ENCODE measurements around the gene STPG4. TPM values are rescaled to one million over a fixed set of nuclear protein-coding genes. Genes with fewer than 3 reads are reported as not detected.
"Not testable (repeated sequence)": the region's sequence is repeated elsewhere in the genome, so short reads cannot be mapped to it uniquely, and the experiment has no call there.

The STPG4 gene
- not detected for total RNA-seq
- long read RNA-seq, partial matches to known transcripts = 0 of 3 reads
- long read RNA-seq, other reads (novel, unspliced or antisense) = 3 of 3 reads

GRCh38 chr2:47155091-47155876, at the start of gene STPG4:
Gene STPG4, minus strand, starts transcription at chr2:47155308. Its CDS starts 57 bp downstream, at chr2:47155251.
- no peak for DNase-seq (ENCODE audit: low spot score)

GRCh38 chr2:47204691-47205090, 49.6 kb upstream of the STPG4 start:
- DNase-seq (ENCODE audit: low spot score) = no peak
- intact Hi-C loops (cut with DNase I) = no loop called here

More at GRCh38 chr2:47155091-47155876, at the start of gene STPG4:
- intact Hi-C loops (cut with DNase I) = no loop called here

- DNase-seq (ENCODE audit: low spot score) = no peak
- intact Hi-C loops (cut with DNase I) = no loop called here
These were observed 48.9 kb upstream of the STPG4 start for GRCh38 chr2:47203995-47204394.

GRCh38 chr2:47201224-47201623, 46.1 kb upstream of the STPG4 start:
- DNase-seq (ENCODE audit: low spot score) = no peak
- intact Hi-C loops (cut with DNase I) = no loop called here

DNA sequence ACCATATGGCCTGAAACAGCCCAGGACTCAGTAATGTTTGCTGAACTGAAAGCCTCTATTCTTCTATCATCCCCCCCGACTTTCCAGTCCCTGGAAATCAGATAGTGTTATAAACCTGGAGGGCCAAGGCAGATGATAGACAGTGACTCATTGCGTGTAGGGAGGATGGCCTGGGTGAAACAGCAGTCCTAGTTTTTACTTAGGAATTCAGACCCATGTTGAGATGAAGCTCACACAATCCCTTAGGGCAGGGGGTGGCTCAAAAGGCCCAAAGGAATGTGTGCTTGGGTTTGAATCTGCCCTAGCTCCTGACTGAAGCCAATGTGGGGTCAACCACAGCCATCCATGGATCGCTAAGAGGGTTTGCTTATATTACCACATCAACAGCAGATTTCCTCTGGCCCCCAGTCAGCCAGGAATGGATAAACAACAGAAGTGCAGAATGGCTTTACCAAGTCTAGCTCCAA, 43.9 kb upstream of the STPG4 start:
- no peak for DNase-seq (ENCODE audit: low spot score)
- intact Hi-C loops (cut with DNase I) = no loop called here

GRCh38 chr2:47196499-47196898, 41.4 kb upstream of the STPG4 start:
- intact Hi-C loops (cut with DNase I) = no loop called here
- no peak for DNase-seq (ENCODE audit: low spot score)

- no peak for DNase-seq (ENCODE audit: low spot score)
- intact Hi-C loops (cut with DNase I) = no loop called here
These were observed 40.9 kb upstream of the STPG4 start for GRCh38 chr2:47196046-47196445.

GRCh38 chr2:47195148-47195547, 40.0 kb upstream of the STPG4 start:
- intact Hi-C loops (cut with DNase I) = no loop called here
- no peak for DNase-seq (ENCODE audit: low spot score)

- intact Hi-C loops (cut with DNase I) = no loop called here
- DNase-seq (ENCODE audit: low spot score) = no peak
These were observed 39.3 kb upstream of the STPG4 start for GRCh38 chr2:47194410-47194809.

DNA sequence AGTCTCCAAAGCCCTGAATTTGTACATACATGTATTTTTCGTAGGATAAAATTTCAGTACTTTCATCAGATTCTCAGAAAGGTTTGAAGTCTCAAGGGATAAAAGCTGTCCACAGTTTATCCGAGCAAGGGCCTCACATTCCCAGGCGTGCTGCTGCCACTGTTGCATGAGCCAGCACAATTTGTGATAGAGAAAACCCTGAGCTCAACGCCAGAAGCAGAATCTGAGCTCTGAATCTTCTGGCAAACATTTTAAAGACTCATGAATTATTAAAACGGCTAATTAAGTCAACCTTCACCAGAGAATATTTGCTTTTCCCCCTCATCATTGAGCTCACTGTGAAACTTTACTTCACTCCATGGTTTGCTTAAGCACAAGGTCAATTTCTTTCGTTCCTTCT, 38.5 kb upstream of the STPG4 start:
- intact Hi-C loops (cut with DNase I) = no loop called here
- no peak for DNase-seq (ENCODE audit: low spot score)

GRCh38 chr2:47190188-47190881, 35.2 kb upstream of the STPG4 start:
- DNase-seq (ENCODE audit: low spot score) = no peak
- intact Hi-C loops (cut with DNase I) = no loop called here

GRCh38 chr2:47189635-47190034, 34.5 kb upstream of the STPG4 start:
- intact Hi-C loops (cut with DNase I) = no loop called here
- no peak for DNase-seq (ENCODE audit: low spot score)

DNA sequence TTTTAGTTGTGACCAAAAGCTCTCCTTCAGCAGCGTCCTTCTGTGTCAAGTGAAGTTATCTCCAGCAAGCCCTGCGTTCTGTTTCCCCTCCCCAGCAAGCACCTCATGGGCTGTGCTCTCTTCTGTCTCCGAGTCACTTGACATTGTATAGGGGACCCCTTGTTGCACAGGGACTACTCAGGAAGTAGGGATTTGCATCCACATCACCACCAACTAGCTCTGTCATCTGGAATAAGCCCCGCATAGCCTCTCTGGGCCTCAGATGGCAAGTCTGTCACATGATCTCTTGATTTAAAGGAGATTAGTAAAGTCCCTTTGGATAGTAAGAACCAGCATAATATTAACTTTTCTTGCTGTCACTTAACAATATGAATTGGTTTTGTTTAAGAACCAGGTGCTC, 32.0 kb upstream of the STPG4 start:
- DNase-seq (ENCODE audit: low spot score) = no peak
- intact Hi-C loops (cut with DNase I) = no loop called here

DNA sequence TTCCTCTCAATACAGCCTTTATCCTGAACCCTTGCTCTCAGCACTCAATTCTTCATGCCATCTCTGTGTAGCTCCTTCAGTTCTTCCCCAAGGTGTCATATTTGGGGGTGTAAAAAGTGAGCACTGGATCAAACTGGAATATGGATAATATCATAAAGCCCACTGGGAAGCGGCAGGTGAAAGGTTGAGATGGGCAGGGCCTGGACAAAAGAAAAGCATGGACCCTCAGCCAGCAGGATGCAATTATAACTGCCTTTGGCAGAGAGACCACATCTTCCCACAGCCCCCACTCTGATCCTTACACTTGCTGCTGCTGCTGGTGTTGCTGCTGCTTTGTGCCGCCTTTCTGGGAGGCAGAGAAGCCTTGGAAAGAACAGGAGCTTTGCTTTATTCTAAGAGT, 31.2 kb upstream of the STPG4 start:
- no peak for DNase-seq (ENCODE audit: low spot score)
- intact Hi-C loops (cut with DNase I) = no loop called here

- DNase-seq (ENCODE audit: low spot score); intact Hi-C loops (cut with DNase I): not testable (repeated sequence)
These were observed 30.0 kb upstream of the STPG4 start for GRCh38 chr2:47185098-47185497.

GRCh38 chr2:47181176-47181575, 26.1 kb upstream of the STPG4 start:
- intact Hi-C loops (cut with DNase I) = no loop called here
- no peak for DNase-seq (ENCODE audit: low spot score)

DNA sequence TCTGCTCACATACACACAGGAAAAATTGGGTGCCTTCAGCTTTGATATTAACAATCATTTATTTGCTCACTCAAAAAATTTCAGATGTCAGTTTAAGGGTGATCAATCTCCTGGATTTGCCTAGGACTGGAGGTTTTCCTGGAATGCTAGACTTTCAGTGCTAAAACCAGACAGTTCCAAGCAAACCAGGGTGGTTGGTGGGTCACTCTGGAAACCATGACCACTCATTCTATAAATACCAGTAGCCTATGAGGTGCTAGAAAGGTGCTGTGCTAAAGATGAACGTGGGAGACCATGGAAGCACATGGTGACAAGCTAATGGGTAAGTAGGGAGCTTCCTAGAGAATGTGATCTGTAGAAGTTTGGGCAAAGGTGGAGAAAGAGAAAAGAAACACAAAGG, 25.4 kb upstream of the STPG4 start:
- DNase-seq (ENCODE audit: low spot score) = no peak
- intact Hi-C loops (cut with DNase I) = no loop called here

DNA sequence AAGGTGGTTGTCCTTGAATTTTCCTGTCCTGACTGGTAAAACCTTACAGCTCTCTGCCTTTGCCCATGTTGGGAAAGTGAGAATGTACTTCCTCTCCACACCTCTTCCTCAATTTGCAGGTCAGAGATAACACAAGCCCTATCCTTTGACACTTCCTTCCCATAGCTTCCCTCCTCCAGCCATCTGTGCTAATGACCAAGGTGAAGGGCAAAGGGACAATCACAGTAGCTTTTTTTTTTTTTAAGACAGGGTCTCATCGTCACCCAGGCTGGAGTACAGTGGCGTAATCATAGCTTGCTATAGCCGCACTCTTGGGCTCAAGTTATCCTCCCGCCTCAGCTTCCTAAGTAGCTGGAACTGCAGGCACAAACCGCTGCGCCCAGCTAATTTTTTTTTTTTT, 24.3 kb upstream of the STPG4 start:
- intact Hi-C loops (cut with DNase I) = no loop called here
- DNase-seq (ENCODE audit: low spot score) = no peak

- no peak for DNase-seq (ENCODE audit: low spot score)
- intact Hi-C loops (cut with DNase I) = no loop called here
These were observed 23.2 kb upstream of the STPG4 start for GRCh38 chr2:47178341-47178740.

- no peak for DNase-seq (ENCODE audit: low spot score)
- intact Hi-C loops (cut with DNase I) = no loop called here
These were observed 22.0 kb upstream of the STPG4 start for GRCh38 chr2:47177043-47177565.

All from cardiac septum (tissue), 1 donor.